ENCODE results near the gene RASA3. TPM values are rescaled to one million over a fixed set of nuclear protein-coding genes. Genes with fewer than 3 reads are reported as not detected.
A peak's percentile ranks its signal among the peaks of the same experiment; 100 is the strongest.

RASA3 gene
- total RNA-seq, 1 donor from 2014 or later, result 44.8 TPM

GRCh38 chr13:114013952-114014629, 118.3 kb downstream of the RASA3 start:
- no peaks in the 10 kb centered on the region for H3K9me3 Mint-ChIP-seq (ENCODE audit: unreplicated experiment)
- DNase-seq (ENCODE audit: extremely low spot score, unreplicated experiment), result no peak
- TF ChIP-seq CTCF (IDR thresholded peaks at IDR 0.05), result no peak
- peaks cover 1% of the 10 kb centered on the region for H3K4me1 Mint-ChIP-seq (ENCODE audit: unreplicated experiment)
- H3K4me3 Mint-ChIP-seq (ENCODE audit: unreplicated experiment), result no peak overlapping the region
- H3K36me3 Mint-ChIP-seq (ENCODE audit: unreplicated experiment), result peaks cover 24% of the 10 kb centered on the region
- no peaks in the 10 kb centered on the region for H3K27me3 Mint-ChIP-seq (ENCODE audit: unreplicated experiment)
- no peak overlapping the region for H3K27ac Mint-ChIP-seq (ENCODE audit: unreplicated experiment)

DNA sequence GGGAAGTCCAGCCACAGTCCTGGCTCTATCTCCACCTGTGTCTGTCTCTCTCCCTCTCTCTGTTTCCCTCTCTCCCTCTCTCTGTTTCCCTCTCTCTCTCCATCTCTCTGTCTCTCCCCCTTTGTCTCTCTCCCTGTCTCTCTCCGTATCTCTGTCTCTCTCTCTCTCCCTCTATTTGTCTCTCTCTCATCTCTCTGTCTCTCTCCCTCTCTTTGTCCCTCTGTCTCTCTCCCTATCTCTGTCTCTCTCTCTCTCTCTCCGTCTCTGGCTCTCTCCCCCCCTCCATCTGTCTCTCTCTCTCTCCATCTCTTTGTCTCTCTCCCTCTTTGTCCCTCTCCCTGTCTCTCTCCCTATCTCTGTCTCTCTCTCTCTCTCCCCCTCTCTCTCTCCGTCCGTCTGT, 119.1 kb downstream of the RASA3 start:
- Mint-ChIP-seq H3K27ac (ENCODE audit: unreplicated experiment) (no peak overlapping the region), H3K4me3 (ENCODE audit: unreplicated experiment) (no peak overlapping the region), H3K4me1 (ENCODE audit: unreplicated experiment) (peaks cover 1% of the 10 kb centered on the region), H3K9me3 (ENCODE audit: unreplicated experiment) (no peaks in the 10 kb centered on the region), H3K36me3 (ENCODE audit: unreplicated experiment) (peaks cover 22% of the 10 kb centered on the region), H3K27me3 (ENCODE audit: unreplicated experiment) (no peaks in the 10 kb centered on the region)
- no peak for DNase-seq (ENCODE audit: extremely low spot score, unreplicated experiment)
- TF ChIP-seq CTCF (IDR thresholded peaks at IDR 0.05), result no peak

DNA sequence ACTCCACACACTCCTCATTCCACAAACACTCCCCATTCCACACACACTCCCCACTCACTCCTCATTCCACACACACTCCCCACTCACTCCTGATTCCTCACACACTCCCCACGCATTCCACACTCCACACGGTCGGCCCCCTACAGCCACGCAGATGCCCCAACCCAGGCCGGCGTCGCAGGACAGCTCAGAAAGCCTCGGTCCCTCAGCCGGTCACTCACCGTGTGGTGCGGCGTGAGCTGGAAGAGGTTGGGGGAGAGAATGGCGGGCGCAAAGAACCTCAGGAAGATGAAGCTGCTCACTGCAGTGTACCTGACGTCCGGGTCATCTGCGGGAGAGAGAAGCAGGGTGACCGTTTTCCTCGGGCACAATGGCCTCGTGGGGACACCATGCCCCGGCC, 119.5 kb downstream of the RASA3 start:
- Mint-ChIP-seq H3K27ac (ENCODE audit: unreplicated experiment) (no peak overlapping the region), H3K36me3 (ENCODE audit: unreplicated experiment) (peaks cover 22% of the 10 kb centered on the region), H3K4me1 (ENCODE audit: unreplicated experiment) (peaks cover 1% of the 10 kb centered on the region), H3K4me3 (ENCODE audit: unreplicated experiment) (no peak overlapping the region), H3K27me3 (ENCODE audit: unreplicated experiment) (no peaks in the 10 kb centered on the region), H3K9me3 (ENCODE audit: unreplicated experiment) (no peaks in the 10 kb centered on the region)
- no peak for DNase-seq (ENCODE audit: extremely low spot score, unreplicated experiment)
- TF ChIP-seq CTCF (IDR thresholded peaks at IDR 0.05), result no peak

DNA sequence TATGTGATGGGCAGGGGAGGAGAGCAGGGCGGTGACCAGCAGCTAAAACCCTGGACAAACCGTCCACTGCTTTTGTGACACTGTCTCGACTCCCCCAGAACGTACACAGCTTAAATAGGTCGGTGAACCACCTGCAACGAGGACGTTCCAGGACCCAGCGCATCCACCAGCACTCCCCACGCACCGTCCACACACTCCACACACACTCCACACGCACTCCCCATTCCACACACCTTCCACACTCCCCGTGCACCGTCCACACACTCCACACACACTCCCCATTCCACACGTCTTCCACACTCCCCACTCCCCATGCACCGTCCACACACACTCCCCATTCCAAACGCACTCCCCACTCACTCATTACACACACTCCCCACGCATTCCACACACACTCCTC, 120.3 kb downstream of the RASA3 start:
- Mint-ChIP-seq H3K36me3 (ENCODE audit: unreplicated experiment) (peaks cover 22% of the 10 kb centered on the region), H3K27ac (ENCODE audit: unreplicated experiment) (no peak overlapping the region), H3K4me3 (ENCODE audit: unreplicated experiment) (no peak overlapping the region), H3K9me3 (ENCODE audit: unreplicated experiment) (no peaks in the 10 kb centered on the region), H3K4me1 (ENCODE audit: unreplicated experiment) (peaks cover 1% of the 10 kb centered on the region), H3K27me3 (ENCODE audit: unreplicated experiment) (no peaks in the 10 kb centered on the region)
- DNase-seq (ENCODE audit: extremely low spot score, unreplicated experiment), result no peak
- TF ChIP-seq CTCF (IDR thresholded peaks at IDR 0.05), result no peak

DNA sequence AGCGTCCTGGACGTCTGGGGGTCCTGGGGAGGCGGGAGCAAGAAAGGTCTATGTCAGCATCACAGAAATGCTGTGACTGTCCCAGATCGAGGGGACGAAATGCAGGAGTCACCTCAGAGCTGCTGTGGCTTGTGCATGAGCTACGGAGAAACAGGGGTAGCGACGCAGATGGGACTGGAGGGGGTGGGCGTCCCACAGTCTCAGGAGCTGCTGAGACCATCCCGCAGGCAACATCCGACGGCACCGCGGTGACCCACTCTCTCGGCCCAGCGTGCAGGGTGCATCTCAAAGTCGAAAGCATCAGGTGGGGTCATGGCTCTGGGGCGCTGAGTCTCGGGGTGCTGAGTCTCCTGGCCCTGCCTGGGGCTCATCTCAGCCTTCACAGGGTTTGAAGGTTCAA, 121.2 kb downstream of the RASA3 start:
- H3K4me3 Mint-ChIP-seq (ENCODE audit: unreplicated experiment), result no peak overlapping the region
- peaks cover 1% of the 10 kb centered on the region for H3K4me1 Mint-ChIP-seq (ENCODE audit: unreplicated experiment)
- H3K9me3 Mint-ChIP-seq (ENCODE audit: unreplicated experiment), result no peaks in the 10 kb centered on the region
- no peaks in the 10 kb centered on the region for H3K27me3 Mint-ChIP-seq (ENCODE audit: unreplicated experiment)
- DNase-seq (ENCODE audit: extremely low spot score, unreplicated experiment), result no peak
- peak overlapping the region; percentile 28 for H3K27ac Mint-ChIP-seq (ENCODE audit: unreplicated experiment)
- peaks cover 17% of the 10 kb centered on the region for H3K36me3 Mint-ChIP-seq (ENCODE audit: unreplicated experiment)
- no peak for TF ChIP-seq CTCF (IDR thresholded peaks at IDR 0.05)
